ENCODE data around the gene ZNF697. TPM values are rescaled to one million over a fixed set of nuclear protein-coding genes. Genes with fewer than 3 reads are reported as not detected.

The ZNF697 gene
- total RNA-seq, 1 experiment from 2014 or later, result 17.4 TPM

GRCh38 chr1:119653135-119653838 lies 5.2 kb upstream of the ZNF697 start:
- Histone ChIP-seq H2BK15ac (ENCODE audit: low read depth, low read length) (no peak overlapping the region), H4K8ac (replicated peaks; ENCODE audit: insufficient read length, low read depth, low read length) (no peak overlapping the region), H3K9me3 (ENCODE audit: control insufficient read depth, low read depth, low read length) (no peaks in the 10 kb centered on the region), H2AK5ac (ENCODE audit: insufficient read length, low read length) (no peak overlapping the region), H3K79me2 (ENCODE audit: insufficient read depth, low read length) (no peaks in the 10 kb centered on the region), H2BK12ac (ENCODE audit: insufficient read length, low read depth, low read length) (no peak overlapping the region), H2BK20ac (ENCODE audit: low read depth, low read length, poor library complexity, severe bottlenecking) (no peak overlapping the region), H3K14ac (ENCODE audit: insufficient read depth, low read length) (no peak overlapping the region), H4K91ac (ENCODE audit: insufficient read length, low read depth, low read length) (no peak overlapping the region), H2AFZ (ENCODE audit: low read length) (no peak overlapping the region), H3T11ph (ENCODE audit: low read length) (no peak overlapping the region), H3K9ac (ENCODE audit: extremely low read depth, insufficient read length, low read length) (no peak overlapping the region), H3K18ac (ENCODE audit: insufficient read length, low read depth, low read length) (no peak overlapping the region), H3K23me2 (ENCODE audit: insufficient read length, low read depth, low read length, poor library complexity, severe bottlenecking) (peaks cover 5% of the 10 kb centered on the region), H3K4me1 (ENCODE audit: insufficient read depth, low read length) (peaks cover 7% of the 10 kb centered on the region), H3K79me1 (ENCODE audit: insufficient read depth, low read depth, low read length, poor library complexity, severe bottlenecking) (no peaks in the 10 kb centered on the region), H3K23ac (ENCODE audit: insufficient read length, low read depth, low read length) (no peak overlapping the region), H4K20me1 (ENCODE audit: control insufficient read depth, insufficient read depth, insufficient read length) (no peaks in the 10 kb centered on the region), H2BK120ac (ENCODE audit: low read depth, low read length, poor library complexity, severe bottlenecking) (no peak overlapping the region), H3K56ac (ENCODE audit: insufficient read length, low read depth, low read length) (no peak overlapping the region), H3K27me3 (ENCODE audit: insufficient read depth, low read length) (no peaks in the 10 kb centered on the region), H3K4ac (ENCODE audit: low read depth, low read length) (no peak overlapping the region), H2BK5ac (ENCODE audit: insufficient read length, low read length) (no peak overlapping the region), H3K4me2 (ENCODE audit: insufficient read depth, insufficient read length, low read length) (no peak overlapping the region), H4K5ac (ENCODE audit: insufficient read length, low read depth, low read length) (no peak overlapping the region), H3K27ac (ENCODE audit: insufficient read length, low read depth, low read length) (no peak overlapping the region)
- TF ChIP-seq, protein P1, sequence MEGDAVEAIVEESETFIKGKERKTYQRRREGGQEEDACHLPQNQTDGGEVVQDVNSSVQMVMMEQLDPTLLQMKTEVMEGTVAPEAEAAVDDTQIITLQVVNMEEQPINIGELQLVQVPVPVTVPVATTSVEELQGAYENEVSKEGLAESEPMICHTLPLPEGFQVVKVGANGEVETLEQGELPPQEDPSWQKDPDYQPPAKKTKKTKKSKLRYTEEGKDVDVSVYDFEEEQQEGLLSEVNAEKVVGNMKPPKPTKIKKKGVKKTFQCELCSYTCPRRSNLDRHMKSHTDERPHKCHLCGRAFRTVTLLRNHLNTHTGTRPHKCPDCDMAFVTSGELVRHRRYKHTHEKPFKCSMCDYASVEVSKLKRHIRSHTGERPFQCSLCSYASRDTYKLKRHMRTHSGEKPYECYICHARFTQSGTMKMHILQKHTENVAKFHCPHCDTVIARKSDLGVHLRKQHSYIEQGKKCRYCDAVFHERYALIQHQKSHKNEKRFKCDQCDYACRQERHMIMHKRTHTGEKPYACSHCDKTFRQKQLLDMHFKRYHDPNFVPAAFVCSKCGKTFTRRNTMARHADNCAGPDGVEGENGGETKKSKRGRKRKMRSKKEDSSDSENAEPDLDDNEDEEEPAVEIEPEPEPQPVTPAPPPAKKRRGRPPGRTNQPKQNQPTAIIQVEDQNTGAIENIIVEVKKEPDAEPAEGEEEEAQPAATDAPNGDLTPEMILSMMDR (conservative IDR thresholded peaks at IDR 0.05), result no peak
- Mint-ChIP-seq H3K27ac (no peak overlapping the region), H3K9me3 (no peaks in the 10 kb centered on the region), H3K36me3 (ENCODE audit: insufficient read depth in 1 of 3, low read depth in 3 of 3) (no peaks in the 10 kb centered on the region; a peak in 1 of 7 replicates), H3K27me3 (ENCODE audit: low read depth) (peaks cover 12% of the 10 kb centered on the region; the same call in 1 of the 2 replicates), H3K4me3 (no peak overlapping the region), H3K4me1 (peaks cover 28 to 39% of the 10 kb centered on the region in 2 experiments)
- no CpG with 5 or more reads among the region's 4 CpGs for WGBS (ENCODE audit: extremely low coverage, insufficient read length, low lambda C conversion rate)
- DNase-seq, result no peak

Measured in H9 (cell line).